Activated CD4-positive, alpha-beta memory T cell treated with anti-CD3 and anti-CD28 coated beads, Interleukin-2, amount 10 ng/mL, durations not matched to agents 7 days and 5 days (primary cell): ENCODE results near the gene AKT1S1. TPM values are rescaled to one million over a fixed set of nuclear protein-coding genes. Genes with fewer than 3 reads are reported as not detected.

Source experiments
- CTCF ChIA-PET: fragments of 350-600 bp; sonication (Branson Sonifier 250); formaldehyde crosslinking; loops from one replicate; lab custom pipeline; 2021; ENCODE audit warnings: antibody characterized with exemption, inconsistent platforms; lab: Charles Lee
- POLR2A ChIA-PET: fragments of 350-600 bp; sonication (Branson Sonifier 250); formaldehyde crosslinking; loops from one replicate; lab custom pipeline; 2021; ENCODE audit warnings: antibody characterized with exemption; lab: Charles Lee
- DNase-seq: peaks from one replicate; pipeline ENCODE4 v3.0.0-alpha.2; 2020
- H3K27ac Mint-ChIP-seq: one replicate; pipeline ENCODE4 v1.8.0; 2021; ENCODE audit warnings: mild to moderate bottlenecking, mixed read lengths
- H3K27me3 Mint-ChIP-seq: one replicate; pipeline ENCODE4 v1.8.0; 2021; ENCODE audit warnings: mixed read lengths
- H3K36me3 Mint-ChIP-seq: one replicate; pipeline ENCODE4 v1.8.0; 2021; ENCODE audit warnings: low read depth, mixed read lengths
- H3K4me1 Mint-ChIP-seq: one replicate; pipeline ENCODE4 v1.8.0; 2021; ENCODE audit warnings: mixed read lengths
- H3K4me3 Mint-ChIP-seq: one replicate; pipeline ENCODE4 v1.8.0; 2021; ENCODE audit warnings: mild to moderate bottlenecking, mixed read lengths
- H3K9me3 Mint-ChIP-seq: one replicate; pipeline ENCODE4 v1.8.0; 2021; ENCODE audit warnings: mixed read lengths
- total RNA-seq, 2 experiments: library from RNA; stranded (reverse); gene quantifications; one replicate each; pipeline ENCODE4 v1.2.3, GENCODE V29; 2021

Gene AKT1S1
- total RNA-seq, 2 experiments from 2014 or later, result 20.2 to 23.0 TPM

DNA sequence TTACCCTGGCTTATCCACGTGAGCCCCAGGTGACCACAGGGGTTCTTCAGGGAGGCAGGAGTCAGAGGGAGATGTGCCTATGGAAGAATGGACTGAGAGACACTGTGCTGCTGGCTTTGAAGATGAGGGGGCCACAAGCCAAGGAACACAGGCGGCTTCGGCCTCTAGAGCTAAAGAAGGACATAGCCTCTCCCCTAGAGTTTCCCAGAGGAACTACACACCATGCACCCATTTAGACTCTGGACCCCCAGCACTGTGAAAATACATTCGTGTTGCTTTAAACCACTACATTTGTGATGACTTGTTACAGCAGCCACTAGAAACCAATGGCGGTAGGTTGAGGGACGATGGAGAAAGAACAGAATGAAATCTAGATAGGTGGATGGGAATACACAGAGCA is 38.1 kb upstream of the AKT1S1 start:
- peaks cover 46% of the 10 kb centered on the region for H3K4me1 Mint-ChIP-seq
- H3K4me3 Mint-ChIP-seq, result no peak overlapping the region
- no peak for DNase-seq
- peaks cover 70% of the 10 kb centered on the region for H3K36me3 Mint-ChIP-seq
- H3K27ac Mint-ChIP-seq, result no peak overlapping the region
- no peaks in the 10 kb centered on the region for H3K9me3 Mint-ChIP-seq
- no peaks in the 10 kb centered on the region for H3K27me3 Mint-ChIP-seq
- ChIA-PET CTCF (no interaction called here), POLR2A (no interaction called here)

DNA sequence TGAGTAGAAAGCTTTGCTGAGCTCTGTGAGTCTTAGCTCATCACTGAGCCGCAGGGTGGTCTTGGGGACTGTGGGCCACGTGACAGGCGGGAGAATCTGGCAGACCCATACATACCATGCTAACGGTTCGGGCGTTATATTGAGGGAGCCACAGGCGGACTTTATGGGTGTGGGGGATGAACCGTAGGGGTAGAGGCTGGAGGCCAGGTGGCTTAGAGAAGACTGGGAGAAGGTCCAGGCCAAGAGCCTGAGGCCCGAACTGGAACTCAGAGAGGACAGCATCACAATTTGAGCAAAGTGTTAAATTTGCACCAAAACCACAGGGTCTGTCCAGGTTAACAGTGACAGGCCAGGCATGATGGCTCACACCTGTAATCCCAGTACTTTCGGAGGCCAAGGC is 36.6 kb upstream of the AKT1S1 start:
- POLR2A ChIA-PET, result interaction anchor here (0.6 to 1.3 kb wide), 3 partner anchors 14 to 420 kb away, joined by 3 to 4 read pairs (median 3); partner anchors contain the start of gene IL4I1
- H3K9me3 Mint-ChIP-seq, result no peaks in the 10 kb centered on the region

DNA sequence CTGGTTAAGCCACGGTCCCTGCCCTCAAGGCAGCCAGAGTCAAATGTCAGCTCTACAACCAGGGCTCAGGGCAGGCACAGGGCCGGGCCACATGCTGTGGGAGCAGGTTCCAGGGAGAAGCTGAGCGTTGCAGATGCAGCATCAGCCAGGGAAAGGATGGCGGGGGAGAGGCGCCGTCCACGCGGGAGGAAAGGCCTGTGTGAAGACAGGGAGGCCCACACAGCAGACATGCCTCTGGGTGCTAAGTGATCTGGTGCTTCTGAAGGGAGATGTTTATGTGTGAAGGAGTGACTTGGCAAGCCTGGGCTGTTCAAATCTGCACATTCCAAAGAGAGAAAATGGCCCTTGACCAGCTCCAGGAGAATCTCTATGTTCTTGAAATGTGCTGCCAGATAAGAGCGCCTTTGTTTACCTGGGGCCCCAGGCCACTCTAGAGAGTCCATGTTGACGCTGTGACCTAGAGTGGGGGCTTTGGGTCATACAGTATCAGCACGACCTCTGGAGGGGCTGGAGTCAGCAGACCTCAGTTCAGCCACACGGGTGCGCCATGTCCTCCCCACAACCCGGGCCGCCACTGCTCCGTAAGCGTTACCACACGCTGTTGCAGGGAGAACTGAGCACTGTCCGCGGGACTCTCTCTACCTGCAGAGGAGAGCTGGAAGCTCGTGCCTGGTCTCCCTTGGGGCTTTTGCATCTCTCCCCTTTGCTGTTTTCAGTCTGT is 36.0 kb upstream of the AKT1S1 start:
- no peak for DNase-seq
- Mint-ChIP-seq H3K27me3 (no peaks in the 10 kb centered on the region), H3K36me3 (peaks cover 78% of the 10 kb centered on the region), H3K27ac (peak overlapping the region; percentile 9), H3K4me3 (no peak overlapping the region), H3K9me3 (no peaks in the 10 kb centered on the region), H3K4me1 (peaks cover 43% of the 10 kb centered on the region)
- ChIA-PET POLR2A (interaction anchor here (0.8 to 2.7 kb wide), 3 partner anchors 15 to 16 kb away, joined by 3 to 23 read pairs (median 4); partner anchors contain the start of genes ATF5, IL4I1 and NUP62), CTCF (interaction anchor here (1.6 kb wide), 1 partner anchor 223 kb away, joined by 3 read pairs; no protein-coding TSS in a partner anchor)

More for the DNA sequence above, 36.6 kb upstream of the AKT1S1 start:
- H3K4me3 Mint-ChIP-seq, result no peak overlapping the region
- CTCF ChIA-PET, result interaction anchor here (1.1 kb wide), 1 partner anchor 14 kb away, joined by 3 read pairs; no protein-coding TSS in a partner anchor
- peaks cover 43% of the 10 kb centered on the region for H3K4me1 Mint-ChIP-seq
- DNase-seq, result no peak
- no peaks in the 10 kb centered on the region for H3K27me3 Mint-ChIP-seq
- no peak overlapping the region for H3K27ac Mint-ChIP-seq
- peaks cover 77% of the 10 kb centered on the region for H3K36me3 Mint-ChIP-seq

DNA sequence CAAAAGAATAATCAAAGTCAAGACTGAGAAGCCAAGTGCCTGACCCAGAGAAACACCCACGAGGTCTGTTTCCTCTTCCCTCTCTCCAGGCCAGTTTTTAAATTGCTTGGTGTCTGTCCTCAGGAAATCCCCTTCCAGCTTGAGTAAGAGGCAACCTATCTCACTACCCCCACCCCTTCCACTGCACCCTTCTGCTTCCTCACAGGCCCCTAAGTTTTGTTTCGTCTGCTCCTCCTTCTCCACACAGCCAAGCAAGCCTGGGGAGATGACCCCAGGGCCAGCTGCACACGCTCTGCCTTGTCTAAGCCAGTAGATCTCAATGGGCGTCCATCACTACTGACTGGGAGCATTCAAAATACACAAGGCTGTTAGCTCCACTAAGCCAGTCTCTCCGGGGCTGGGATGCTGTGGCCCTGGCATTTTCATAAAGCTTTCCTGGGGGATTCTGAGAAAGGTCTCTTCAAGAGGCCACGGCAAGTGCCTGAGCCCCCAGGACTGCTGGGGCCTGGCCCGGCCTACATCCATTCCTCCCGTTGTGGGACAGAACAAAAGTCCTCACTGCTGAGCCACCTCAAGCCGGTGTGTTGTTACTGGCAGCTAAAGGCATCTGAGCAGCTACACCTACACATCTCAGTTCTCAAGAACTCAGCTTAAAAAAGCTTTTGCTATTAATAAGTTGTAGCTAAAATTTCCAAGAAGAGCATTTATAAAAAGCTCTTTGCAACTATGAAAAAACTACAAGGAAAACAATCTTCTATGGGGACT is 34.4 kb upstream of the AKT1S1 start:
- POLR2A ChIA-PET, result interaction anchor here (0.9 to 2.7 kb wide), 6 partner anchors 8 to 58 kb away, joined by 3 to 23 read pairs (median 4); partner anchors contain the start of genes ATF5 and NUP62
- H3K4me1 Mint-ChIP-seq, result peaks cover 46% of the 10 kb centered on the region
- CTCF ChIA-PET, result interaction anchor here (0.6 to 1.6 kb wide), 4 partner anchors 21 to 224 kb away, joined by 3 read pairs; partner anchors contain the start of gene VRK3
- H3K4me3 Mint-ChIP-seq, result no peak overlapping the region
- H3K36me3 Mint-ChIP-seq, result peaks cover 79% of the 10 kb centered on the region
- DNase-seq, result no peak
- no peaks in the 10 kb centered on the region for H3K9me3 Mint-ChIP-seq
- peak overlapping the region; percentile 71 for H3K27ac Mint-ChIP-seq
- H3K27me3 Mint-ChIP-seq, result no peaks in the 10 kb centered on the region

DNA sequence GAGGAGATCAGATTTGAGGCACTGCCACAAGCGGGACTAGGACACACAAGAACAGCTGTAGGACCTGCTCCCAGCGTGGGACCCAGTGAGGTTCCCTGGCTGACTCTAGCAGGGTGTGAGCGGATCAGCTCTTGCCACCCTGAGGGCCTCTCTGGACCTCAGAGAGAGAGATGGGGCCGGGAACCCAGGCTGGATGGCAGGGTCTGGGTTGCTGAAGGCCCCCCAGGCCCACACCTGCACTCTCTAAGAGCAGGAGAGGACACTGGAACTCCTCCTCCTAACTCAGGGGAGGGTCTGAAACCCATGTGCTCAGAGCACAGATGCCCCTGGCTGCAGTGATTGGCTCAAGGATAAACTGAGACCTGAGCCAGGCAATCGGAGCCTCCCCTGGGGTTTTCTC is 33.0 kb upstream of the AKT1S1 start:
- H3K27me3 Mint-ChIP-seq, result no peaks in the 10 kb centered on the region
- no peak overlapping the region for H3K27ac Mint-ChIP-seq
- no peak overlapping the region for H3K4me3 Mint-ChIP-seq
- POLR2A ChIA-PET, result interaction anchor here (1.3 kb wide), 1 partner anchor 18 kb away, joined by 4 read pairs; the partner anchor contains the start of gene ATF5
- no peak for DNase-seq
- peaks cover 52% of the 10 kb centered on the region for H3K4me1 Mint-ChIP-seq
- peaks cover 77% of the 10 kb centered on the region for H3K36me3 Mint-ChIP-seq
- CTCF ChIA-PET, result no interaction called here
- H3K9me3 Mint-ChIP-seq, result no peaks in the 10 kb centered on the region

DNA sequence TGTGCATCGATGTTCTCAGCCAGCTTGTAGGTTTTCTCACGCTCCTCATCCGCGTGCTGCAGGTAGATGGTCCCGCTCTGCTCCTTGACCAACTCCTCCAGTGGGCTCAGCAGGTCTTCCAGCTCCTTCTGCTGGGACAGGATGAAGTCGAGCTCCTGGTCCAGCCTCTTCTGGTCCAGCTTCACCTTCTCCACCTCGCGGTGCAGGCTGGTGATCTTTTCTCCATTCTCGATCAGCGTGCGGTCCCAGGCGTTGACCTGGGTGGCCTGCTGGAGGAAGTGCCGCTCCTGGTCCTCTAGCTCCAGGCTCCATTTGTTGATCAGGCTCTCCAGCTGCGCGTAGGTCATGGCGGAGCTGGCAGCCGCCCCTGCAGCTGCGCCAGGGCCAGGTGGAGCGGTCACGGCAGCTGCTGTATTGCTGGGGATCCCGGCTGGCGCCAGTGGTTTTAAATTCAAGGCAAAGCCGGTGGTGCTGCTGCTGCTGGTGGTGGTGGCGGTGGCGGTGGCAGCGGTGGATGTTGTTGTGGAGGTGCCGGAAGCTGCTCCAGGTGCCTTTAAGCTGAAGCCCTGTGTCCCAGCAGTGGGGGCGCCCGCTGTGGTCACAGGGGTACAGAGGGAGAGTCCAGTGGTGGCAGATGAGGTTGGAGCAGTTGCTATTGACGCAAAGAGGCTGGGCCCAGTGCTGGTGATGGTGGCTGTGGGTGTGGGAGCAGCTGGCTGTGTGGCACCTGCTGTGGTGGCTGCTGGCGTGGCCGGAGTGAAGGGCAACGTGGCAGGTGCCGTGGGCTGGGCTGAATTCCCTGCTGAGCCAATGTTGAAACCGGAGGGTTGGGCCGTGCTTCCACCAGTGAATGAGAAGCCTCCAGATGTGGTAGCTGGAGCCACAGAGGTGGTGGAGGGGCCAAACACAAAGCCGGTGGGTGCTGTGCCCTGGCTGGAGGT is 31.6 kb upstream of the AKT1S1 start:
- no peak overlapping the region for H3K27ac Mint-ChIP-seq
- peaks cover 51% of the 10 kb centered on the region for H3K4me1 Mint-ChIP-seq
- H3K36me3 Mint-ChIP-seq, result peaks cover 65% of the 10 kb centered on the region
- no peak for DNase-seq
- H3K9me3 Mint-ChIP-seq, result no peaks in the 10 kb centered on the region
- POLR2A ChIA-PET, result interaction anchor here (0.7 to 1.4 kb wide), 4 partner anchors 11 to 96 kb away, joined by 3 to 4 read pairs (median 4); partner anchors contain the start of genes ATF5 and FUZ
- CTCF ChIA-PET, result no interaction called here
- no peaks in the 10 kb centered on the region for H3K27me3 Mint-ChIP-seq
- H3K4me3 Mint-ChIP-seq, result no peak overlapping the region

DNA sequence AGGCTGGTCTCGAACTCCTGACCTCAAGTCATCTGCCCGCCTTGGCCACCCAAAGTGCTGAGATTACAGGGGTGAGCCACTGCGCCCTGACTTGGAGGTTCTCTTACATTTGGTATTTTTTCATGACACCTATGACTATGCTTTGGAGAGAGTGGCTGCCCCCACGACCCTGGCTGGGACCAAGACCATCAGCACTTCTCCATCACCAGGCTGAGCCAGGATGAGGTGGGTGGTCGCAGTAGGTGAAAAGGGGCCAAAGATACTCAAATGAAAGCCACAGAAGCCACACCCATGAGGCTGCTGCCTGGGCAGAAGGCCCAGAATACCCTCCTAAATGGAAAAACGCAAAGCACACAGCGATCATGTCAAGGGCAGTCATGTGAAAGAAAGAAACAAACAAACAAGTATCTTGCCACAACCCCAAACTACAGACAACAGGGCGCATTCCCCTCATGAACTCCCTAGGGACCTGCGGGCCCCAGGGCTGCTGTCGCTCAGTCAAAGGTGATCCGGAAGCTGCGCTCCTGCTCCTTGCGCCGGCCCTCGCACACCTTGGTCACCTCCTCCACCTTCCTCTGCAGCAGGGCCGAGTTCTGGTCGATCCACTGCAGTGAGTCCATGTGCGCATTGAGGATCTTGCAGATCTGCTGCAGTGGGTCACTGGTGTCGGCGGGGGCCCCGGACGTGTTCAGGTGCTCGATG is 30.7 kb upstream of the AKT1S1 start:
- H3K4me1 Mint-ChIP-seq, result peaks cover 46% of the 10 kb centered on the region
- H3K9me3 Mint-ChIP-seq, result no peaks in the 10 kb centered on the region
- H3K27me3 Mint-ChIP-seq, result no peaks in the 10 kb centered on the region
- H3K27ac Mint-ChIP-seq, result no peak overlapping the region
- H3K36me3 Mint-ChIP-seq, result peaks cover 56% of the 10 kb centered on the region
- no peak for DNase-seq
- ChIA-PET POLR2A (interaction anchor here (1.2 kb wide), 1 partner anchor 95 kb away, joined by 3 read pairs; the partner anchor contains the start of gene FUZ), CTCF (no interaction called here)
- H3K4me3 Mint-ChIP-seq, result no peak overlapping the region

DNA sequence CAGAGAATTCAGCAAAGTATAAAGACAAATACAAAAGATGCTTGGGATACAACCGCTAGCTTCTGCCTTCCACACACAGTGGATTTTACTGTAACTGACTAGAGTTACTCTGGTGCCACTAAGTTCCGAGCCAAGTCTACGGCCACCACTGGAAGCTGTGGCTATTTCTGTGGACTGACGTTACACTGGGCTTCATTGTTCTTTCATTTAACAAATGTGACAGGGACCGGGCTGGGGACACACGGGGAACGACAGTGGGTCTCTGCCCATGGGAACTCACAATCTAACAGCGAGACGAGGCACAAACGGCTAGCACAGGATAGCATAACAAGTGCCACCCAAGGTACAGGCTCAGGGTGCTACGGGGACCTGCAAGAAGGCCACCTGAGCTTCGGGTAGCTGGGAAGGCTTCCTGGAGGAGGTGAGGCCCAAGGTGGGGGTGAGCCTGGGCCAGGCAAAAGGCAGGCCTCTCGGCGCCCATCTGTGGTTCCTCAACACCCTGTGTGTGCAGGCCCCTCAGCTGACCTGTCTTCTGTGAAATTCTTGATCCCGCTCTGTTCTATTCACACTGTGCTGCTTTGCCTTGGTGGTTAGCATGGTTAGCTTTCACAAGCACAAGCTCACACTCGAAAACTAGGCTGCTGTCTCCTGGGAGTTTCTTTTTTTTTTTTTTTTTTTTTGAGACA is 29.9 kb upstream of the AKT1S1 start:
- Mint-ChIP-seq H3K9me3 (no peaks in the 10 kb centered on the region), H3K4me1 (peaks cover 41% of the 10 kb centered on the region), H3K4me3 (no peak overlapping the region), H3K36me3 (peaks cover 50% of the 10 kb centered on the region), H3K27me3 (no peaks in the 10 kb centered on the region), H3K27ac (no peak overlapping the region)
- POLR2A ChIA-PET, result no interaction called here
- DNase-seq, result no peak
- CTCF ChIA-PET, result no interaction called here

DNA sequence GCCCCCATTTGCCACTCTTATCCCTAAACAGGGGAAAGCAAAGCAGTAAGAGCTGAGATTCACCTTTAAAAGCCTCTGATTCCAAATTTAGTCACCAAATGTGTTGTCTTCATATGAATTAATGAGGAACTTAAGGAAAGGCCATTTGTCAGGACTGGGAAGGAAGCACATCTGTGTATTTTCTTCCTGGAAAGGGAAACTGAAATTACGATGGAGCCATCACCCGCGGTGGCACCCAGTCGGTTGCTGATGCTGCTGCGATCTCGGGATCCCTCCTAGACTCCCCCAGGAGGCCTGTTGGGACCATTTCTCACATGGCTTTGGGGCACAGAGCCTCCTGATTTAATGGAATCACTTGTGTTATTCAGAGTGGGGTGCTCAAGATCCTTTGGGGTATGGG is 27.0 kb upstream of the AKT1S1 start:
- Mint-ChIP-seq H3K4me1 (peaks cover 27% of the 10 kb centered on the region), H3K9me3 (no peaks in the 10 kb centered on the region), H3K27ac (no peak overlapping the region), H3K4me3 (no peak overlapping the region), H3K27me3 (no peaks in the 10 kb centered on the region), H3K36me3 (peaks cover 32% of the 10 kb centered on the region)
- CTCF ChIA-PET, result no interaction called here
- POLR2A ChIA-PET, result no interaction called here
- no peak for DNase-seq

DNA sequence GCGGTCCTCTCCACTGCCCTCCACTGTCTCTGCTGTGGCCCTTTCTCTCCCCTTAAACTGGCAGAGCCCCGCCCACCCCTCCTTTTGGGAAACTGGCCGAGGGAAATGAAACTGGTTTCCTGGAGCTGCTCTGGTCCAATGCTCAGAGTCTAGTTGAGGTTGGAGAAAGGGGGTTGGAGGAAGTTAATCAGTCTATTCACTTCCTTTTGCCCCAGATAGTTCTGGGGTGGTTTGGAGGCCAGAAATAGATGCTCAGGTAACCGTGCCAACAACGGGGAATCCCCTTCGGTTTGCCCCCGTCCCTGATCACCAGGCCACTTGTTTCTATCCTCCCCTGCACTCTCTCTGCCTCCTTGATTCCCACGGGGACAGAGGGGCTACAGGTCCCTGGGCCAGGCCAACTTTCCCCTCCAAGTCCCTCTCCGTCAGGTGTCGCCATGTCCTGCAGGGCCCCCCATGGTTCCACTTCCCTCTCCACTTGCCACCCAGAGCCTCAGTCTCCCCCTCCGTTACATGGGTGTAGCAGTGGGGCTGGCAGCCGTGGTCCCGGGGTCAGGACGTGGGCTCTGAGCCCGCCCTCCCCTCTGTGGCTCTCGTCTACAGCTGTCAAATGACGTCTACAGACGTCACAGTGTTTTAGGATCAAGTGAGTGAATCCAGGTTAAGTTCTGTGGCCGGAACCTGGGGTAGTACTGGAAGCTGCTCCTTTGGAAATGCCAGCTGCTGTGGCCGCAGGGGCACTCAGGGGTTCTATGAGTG is 19.9 kb upstream of the AKT1S1 start, which contains the start of gene IL4I1:
TSS of gene IL4I1 (minus strand) at position 25 of the 759 bp plus-strand sequence. CDS start 727 bp downstream, outside the sequence.
- peak; percentile 76 for DNase-seq
- H3K27me3 Mint-ChIP-seq, result no peaks in the 10 kb centered on the region
- POLR2A ChIA-PET, result interaction anchor here (0.5 to 5.5 kb wide), 13 partner anchors 10 to 347 kb away, joined by 3 to 43 read pairs (median 4); partner anchors contain the start of genes AKT1S1, ATF5, FUZ and NUP62
- H3K36me3 Mint-ChIP-seq, result peaks cover 6% of the 10 kb centered on the region
- H3K27ac Mint-ChIP-seq, result peak within 1 kb of the TSS; percentile 97
- peak within 1 kb of the TSS; percentile 80 for H3K4me3 Mint-ChIP-seq
- CTCF ChIA-PET, result interaction anchor here (1.0 kb wide), 1 partner anchor 32 kb away, joined by 4 read pairs; the partner anchor contains the start of gene ATF5
- H3K9me3 Mint-ChIP-seq, result no peaks in the 10 kb centered on the region
- H3K4me1 Mint-ChIP-seq, result peaks cover 52% of the 10 kb centered on the region
